SH-SY5Y (cell line): ENCODE data around the gene NT5C1B.

Experiments used
- GATA2 ChIP-seq: IDR thresholded peaks from 2 replicates; pipeline ENCODE4 v1.6.1; 2011; ENCODE audit warnings: mild to moderate bottlenecking, low read depth, low read length
- GATA3 ChIP-seq: IDR thresholded peaks from 2 replicates; pipeline ENCODE4 v1.6.1; 2011; ENCODE audit warnings: low read depth, mild to moderate bottlenecking, low read length, moderate library complexity

DNA sequence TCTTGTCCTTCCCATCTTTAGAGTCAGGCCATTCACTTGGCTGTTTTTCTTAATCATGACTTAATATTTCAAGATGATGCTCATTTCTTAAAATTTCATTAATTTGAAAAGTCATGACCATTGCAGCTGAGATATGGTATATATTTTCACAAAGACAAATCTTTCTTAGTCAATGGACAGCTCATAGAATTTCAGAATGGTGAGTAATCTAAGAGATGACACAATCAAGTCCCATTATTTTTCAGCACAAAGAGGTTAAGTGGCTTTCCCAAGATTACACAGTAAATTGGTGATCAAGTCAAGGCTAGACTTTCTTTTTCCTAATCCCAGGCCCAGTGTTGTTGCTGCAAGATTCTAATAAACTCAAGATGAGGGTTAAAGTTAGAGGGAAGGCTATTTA lies 34.4 kb upstream of the NT5C1B start:
- no peak for TF ChIP-seq GATA2
- TF ChIP-seq GATA3, result no peak
